Cardiac septum (tissue), 1 donor: Measurements from ENCODE around the gene TRPM3. TPM values are rescaled to one million over a fixed set of nuclear protein-coding genes. Genes with fewer than 3 reads are reported as not detected.

Experiments
- DNase-seq: peaks from one replicate; pipeline ENCODE4 v3.0.0-alpha.2; 2020; ENCODE audit warnings: low spot score
- intact Hi-C: fragments of 100-400 bp; cut with DNase I; formaldehyde crosslinking; loops from one replicate; pipeline ENCODE4 v1.14.0; 2022
- total RNA-seq: library from RNA; stranded (reverse); fragmentation: NEBNext Ultra II Directional; extraction: Animal tissue kit (Norgen Biotek cat#: 25700); gene quantifications from one replicate; pipeline ENCODE4 v1.2.1, GENCODE V29; 2021
- donor health status: DM: no; HTN: no; CAD: no.

The TRPM3 gene
- total RNA-seq, 1 donor from 2014 or later, result 0.51 TPM

DNA sequence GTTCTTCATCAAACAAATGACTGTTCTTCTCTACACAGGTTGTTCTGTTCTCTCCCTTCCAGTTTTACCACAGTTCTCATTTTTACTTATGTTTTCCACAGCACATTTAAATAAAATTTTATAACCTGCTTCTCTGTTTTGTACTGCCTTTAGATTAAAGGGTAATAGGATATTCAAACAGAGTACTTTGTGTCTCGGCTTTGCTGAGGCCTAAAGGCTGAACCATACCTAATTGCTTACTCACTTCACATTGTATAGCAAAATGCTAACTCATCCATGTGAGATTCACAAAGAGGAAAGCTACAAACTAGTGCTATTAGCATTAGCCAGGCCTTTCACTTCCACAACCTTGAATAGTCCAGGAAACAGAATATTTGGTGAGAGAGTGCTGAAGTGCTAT, 200.3 kb downstream of the TRPM3 start:
- intact Hi-C loops, result loop anchor here (10.0 kb wide), 2 partner anchors 74 to 276 kb away; no protein-coding TSS in a partner anchor
- no peak for DNase-seq

DNA sequence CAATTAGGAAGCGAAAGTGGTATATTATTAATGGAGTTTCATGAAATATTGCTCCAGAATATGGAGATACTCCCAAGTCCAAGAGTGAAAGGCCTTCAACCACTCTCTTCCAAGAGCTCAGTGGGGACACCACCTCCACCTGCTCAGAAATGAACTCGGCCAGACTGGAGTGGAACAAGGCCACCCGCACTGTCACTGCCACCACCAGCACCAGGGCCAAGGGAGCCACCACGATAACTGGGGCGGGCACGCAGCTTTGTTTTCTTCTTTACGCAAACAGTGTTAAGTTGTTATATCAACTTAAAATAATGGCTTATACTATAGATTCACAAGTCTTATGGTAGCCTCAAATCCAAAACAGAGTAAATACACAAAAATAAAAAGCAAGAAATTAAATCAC, 204.1 kb downstream of the TRPM3 start:
- no peak for DNase-seq
- intact Hi-C loops, result no loop called here

DNA sequence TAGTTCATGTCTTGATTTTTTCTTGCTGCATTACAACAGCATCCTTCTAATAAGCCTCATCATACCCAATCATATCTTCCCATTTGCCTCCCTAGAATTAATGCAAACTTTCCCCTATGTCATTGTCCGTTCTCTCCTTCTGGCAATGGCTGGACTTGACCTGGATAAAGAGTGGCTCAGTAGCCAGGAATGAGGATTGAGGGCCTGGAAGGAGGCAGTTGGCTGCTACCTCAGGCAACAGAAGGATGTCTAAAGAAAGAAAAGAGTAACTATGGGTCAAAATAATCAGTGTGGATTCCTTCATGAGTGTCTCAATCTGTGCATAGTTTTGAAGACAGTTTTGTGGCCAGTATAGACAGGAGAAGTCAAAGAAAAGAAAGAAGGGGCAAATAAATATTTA, 209.6 kb downstream of the TRPM3 start:
- DNase-seq, result no peak
- intact Hi-C loops, result no loop called here

DNA sequence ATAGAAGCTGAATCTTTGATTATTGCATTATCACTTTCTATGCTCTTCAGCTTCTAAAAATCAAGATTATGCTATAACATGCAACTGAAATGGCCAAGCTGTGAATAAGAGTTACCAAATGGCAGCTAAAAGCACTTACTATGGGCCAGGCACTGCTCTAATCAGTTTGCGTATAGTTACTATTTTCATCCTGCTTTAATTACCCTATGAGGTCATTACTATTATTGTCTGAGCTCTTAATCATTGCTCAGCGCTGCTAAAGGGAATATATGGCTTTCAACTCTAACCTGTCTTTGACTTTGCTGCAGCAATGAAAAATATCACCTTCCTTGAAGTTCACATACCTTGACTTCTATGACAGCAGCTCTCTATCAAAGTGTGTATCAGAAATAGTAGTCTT, 210.8 kb downstream of the TRPM3 start:
- DNase-seq, result no peak
- intact Hi-C loops, result no loop called here

DNA sequence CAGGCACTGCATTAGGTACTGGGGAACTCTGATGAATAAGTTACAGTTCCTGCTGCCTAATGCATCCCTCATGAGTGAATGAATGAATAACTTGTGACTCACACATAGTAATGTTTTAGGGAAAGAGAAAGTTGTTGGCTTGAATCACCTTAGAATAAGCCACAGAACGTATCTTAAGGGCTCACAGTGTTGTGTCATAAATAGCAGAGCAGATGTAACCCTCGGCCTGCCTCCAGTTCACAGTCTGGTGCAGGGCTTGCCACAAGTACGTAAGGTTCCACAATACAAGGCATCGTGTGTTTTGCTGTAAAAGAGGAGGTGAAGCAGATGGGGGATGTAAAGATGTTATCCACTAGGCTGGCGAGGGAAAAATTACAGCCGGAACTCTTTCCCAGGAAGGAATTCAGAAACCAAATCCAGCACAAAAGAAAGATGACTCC, 218.7 kb downstream of the TRPM3 start:
- no peak for DNase-seq
- intact Hi-C loops, result no loop called here

DNA sequence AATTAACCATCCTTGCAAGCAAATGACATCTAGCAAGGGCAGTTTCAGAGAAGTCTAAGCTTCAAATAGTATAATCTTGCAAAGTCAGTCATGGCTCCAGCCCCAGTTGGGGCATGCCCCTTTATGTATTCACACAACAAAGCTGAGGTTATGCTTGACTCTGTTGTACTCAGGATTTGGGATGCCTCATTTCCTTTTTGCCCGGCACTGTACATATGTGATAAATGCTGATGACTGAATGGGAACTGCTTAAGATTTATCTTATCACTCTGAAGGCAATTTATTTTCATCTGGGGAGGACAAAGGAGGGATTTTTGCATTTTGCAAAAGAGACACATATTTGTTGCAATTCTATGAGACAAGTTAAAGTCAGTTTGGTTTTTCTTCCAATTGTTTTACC, 219.2 kb downstream of the TRPM3 start:
- intact Hi-C loops, result no loop called here
- no peak for DNase-seq

DNA sequence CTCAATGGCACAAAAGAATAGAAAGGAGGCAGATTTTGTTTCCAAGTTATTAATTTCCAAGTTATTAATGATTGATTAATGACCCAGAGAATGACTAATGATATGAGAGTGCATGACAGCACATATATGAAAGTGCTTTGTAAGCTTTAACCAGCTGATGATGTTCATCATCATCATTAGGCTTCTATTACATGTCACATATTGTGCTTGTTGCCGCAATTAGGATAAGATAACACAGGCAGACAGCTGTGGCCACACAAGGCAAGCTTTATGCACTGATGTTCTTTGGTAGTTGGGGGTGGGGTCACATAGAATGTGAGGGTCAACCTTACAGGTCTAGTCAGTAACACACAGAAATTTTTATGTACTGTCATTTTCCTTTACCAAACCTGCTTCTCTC, 219.7 kb downstream of the TRPM3 start:
- intact Hi-C loops, result no loop called here
- no peak for DNase-seq

DNA sequence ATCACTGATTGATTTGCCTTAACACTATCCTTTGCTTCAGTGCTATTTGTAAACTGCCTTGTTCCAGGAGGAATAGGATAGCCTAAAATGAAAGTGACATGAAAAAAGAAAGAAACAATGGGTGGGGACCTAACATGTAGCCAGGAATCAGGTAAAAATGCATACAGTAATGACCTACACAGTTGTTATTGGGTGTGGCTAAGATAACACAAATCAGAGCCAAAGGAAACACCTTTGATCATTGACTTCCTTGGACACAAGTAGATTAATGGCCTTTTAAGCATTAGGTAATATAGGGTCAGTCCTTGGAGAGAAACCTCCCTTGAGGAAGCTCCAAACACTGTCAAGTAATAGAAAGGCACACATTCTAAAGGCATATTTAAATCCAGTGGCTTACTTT, 220.4 kb downstream of the TRPM3 start:
- no peak for DNase-seq
- intact Hi-C loops, result no loop called here

DNA sequence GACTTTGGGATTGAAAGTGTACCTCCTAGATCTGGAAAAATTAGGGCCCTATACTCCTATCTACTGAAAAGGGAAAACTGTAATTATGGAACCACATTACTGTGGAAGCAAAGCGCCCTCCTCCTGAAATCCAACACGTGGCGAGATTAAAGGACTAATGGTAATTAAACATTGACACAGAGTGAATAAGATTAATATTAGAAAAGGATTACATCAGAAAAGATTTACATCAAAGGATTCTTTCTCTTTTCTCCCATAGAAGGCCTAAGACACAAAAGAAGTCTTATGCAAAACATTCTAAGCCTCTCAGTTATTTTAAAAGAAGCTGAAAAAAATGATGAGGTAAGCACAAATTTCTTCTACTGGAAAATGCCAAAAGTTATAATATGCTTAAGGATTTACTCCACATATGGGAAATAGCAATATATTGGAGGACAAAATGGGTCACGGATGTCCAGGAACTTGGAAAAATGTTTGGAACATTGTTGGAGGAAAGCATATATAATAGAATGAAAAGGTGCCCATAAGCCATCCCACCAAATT, 227.8 kb downstream of the TRPM3 start:
- DNase-seq, result no peak
- intact Hi-C loops, result no loop called here

DNA sequence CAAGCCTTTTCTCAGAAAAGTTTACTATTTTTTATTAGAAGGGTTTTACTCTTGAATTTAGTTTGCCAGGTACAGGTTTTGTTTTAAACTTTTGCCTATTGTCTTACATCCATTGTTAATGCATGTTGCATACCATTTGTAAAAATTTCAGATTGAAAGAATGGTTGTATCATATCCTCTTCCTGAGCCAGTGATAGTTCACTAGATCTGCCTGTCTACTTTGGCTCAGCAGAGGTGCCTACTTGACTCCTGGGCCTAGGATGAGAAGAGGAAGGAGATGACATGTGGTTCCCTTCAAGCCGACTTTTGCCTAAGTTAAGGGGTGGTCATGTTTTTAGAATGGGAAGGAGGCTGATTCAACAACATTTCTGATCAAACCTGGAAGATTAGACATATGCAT, 232.9 kb downstream of the TRPM3 start:
- intact Hi-C loops, result no loop called here
- no peak for DNase-seq

DNA sequence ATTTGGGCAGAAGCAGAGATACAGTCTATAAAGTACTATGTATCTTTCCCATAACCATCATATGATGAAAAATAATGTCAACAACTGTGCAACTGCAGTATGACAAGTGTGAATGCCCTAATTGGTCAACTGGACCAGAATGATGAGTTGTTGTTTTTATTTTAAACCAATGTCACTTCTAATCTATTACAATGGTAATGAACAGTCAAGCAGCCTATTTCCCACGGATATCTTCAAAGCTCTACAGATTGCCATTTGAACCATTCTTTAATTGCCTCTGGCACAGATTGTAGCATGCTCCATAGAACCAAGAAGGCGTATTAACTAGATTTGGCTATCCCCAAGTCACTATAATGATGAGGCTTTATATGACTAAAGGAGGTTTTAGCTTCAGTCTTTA, 233.6 kb downstream of the TRPM3 start:
- no peak for DNase-seq
- intact Hi-C loops, result no loop called here

DNA sequence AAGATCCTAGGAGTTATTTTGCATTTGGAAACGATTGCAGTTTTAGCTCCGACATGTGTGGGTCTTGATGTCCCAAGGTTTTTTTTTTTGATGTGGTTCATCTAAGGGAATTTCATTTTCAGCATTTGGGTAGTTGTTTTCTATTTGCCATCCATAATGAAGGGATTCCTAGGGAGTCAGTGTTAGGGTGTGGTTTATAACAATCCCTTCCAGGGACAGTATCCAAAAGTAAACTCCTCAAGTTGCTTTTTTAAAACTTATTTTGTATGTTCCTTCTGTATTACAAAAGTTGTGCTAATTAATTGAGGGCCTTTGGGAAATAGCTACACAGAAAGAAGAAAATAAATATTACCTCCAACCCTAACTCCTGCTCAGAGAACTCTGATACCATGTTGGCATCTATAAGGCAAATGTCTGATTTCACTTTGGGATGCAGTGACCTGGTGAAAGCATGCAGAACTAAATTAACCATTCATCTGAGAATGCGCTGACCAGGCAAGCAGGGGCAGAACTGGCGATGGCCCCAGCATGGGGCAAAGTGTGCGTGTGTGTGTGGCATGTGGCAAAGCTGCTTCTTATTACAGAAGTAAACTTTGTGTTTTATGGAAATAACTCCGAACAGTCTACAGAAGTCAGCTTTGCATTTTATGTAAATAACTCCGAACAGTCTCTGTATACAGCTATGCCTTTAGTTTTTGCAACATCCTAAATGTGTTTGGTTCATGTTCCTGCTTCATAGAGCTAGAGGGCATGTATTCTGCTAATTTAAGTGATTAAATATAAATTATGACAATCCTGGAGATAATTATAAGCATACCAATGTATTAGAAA, 237.2 kb downstream of the TRPM3 start:
- intact Hi-C loops, result no loop called here
- DNase-seq, result no peak

DNA sequence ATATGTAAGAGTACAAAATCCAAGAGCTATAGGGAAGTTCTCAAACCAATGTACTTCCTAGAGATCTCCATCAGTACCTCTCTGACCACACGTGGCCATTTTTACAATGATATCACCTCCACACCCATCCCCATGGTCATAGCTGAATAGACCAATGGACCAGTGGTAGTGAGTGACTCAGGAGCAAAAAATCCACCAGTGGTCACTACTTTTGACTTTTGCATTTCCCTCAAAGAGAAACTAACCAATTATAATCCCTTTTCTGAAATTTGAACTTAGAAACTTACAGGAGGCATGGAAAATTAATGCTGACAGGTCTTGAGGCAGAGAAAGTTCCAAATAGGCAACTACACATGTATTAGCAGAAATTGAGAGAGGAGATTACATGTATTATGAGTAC, 238.4 kb downstream of the TRPM3 start:
- DNase-seq, result no peak
- intact Hi-C loops, result no loop called here

DNA sequence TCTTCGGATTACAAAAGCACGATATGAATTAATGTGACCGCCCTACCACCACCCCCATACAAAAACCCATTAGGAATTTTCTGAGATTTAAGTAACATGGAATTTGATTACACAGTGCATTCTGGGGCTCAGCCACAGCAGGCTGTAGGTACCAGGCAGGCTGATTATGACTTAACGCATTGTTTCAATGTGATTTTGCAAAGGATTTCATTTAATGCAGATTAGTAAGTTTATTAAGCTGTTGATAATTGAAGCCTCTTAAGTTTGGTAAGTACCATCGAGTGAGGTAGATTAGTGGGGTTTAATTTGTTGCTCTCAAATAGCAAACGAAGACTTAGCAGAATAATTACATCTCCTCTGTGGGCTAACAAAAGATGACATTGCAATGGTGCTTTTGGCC, 240.1 kb downstream of the TRPM3 start:
- intact Hi-C loops, result no loop called here
- DNase-seq, result no peak

DNA sequence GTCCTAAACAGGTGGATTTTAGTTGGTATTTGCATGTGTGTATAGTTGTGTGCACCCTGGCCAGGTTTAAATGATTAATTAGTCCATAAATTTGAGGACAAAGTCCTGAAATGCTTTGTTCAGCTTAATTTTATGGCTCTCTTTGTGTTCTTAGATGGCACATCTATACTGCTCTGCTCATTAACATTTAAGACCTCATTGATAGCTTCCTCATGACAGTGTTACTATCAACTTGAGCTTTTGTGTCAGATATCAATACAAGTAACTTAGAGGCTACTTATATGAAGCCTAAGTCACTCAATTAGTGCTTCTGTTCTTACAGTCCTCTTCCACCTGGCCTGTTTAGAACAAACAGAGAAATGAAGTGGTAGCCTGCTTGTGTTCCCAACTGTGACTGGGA, 240.9 kb downstream of the TRPM3 start:
- no peak for DNase-seq
- intact Hi-C loops, result no loop called here

DNA sequence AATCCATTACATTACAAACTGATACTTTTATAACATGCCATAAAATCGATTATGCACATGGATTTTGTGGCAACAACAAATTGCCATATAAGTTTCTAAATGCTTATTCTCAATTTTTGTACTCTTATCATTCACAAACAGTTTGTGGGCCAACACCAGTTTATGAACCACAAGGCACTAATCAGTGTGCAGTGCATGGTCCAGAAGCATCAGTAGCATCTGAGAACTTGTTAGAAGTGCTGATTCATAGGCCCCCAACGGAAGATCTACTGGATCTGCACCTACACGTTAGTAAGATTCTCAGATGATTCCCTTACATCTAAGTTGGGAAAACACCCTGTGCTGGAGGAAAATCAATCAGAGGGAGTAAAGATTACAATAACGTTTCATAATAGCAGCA, 242.8 kb downstream of the TRPM3 start:
- intact Hi-C loops, result no loop called here
- no peak for DNase-seq

DNA sequence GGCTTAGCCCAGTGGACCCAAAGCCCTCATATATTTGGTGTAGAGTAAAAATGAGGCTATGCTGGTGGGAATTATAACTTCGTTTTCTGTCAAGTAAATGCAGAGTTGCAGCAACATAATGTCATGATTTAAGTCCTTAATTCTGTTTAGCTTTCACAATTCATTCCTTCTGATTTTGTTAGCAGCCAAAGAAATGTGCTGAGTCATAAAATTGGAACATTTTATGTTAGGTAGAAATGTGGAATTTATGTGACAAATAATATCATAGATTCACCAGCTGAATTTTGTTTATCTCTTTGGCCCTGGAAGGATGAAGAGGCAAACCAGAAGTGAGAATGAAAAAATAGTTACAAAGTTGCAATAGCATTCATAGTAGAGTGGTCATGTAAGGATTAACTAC, 247.0 kb downstream of the TRPM3 start:
- DNase-seq, result no peak
- intact Hi-C loops, result no loop called here

DNA sequence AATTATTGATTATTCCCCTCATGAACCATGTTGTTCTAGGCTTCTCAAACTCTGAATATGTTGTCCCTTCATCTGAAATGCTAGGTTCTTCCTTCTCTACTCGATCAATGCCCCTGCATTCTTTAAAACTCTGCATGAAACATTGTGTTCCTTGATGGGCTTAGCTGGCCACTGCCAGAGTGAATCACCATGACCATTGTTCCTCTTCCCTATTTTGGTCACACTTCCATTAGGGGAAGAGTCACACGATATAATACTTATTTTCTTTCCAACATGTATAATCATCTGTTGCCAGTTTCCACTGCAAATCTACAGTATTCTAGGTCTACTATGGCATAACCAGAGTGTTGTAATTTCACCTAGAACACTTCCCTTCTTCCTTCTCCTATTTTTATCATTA, 247.9 kb downstream of the TRPM3 start:
- DNase-seq, result no peak
- intact Hi-C loops, result no loop called here

DNA sequence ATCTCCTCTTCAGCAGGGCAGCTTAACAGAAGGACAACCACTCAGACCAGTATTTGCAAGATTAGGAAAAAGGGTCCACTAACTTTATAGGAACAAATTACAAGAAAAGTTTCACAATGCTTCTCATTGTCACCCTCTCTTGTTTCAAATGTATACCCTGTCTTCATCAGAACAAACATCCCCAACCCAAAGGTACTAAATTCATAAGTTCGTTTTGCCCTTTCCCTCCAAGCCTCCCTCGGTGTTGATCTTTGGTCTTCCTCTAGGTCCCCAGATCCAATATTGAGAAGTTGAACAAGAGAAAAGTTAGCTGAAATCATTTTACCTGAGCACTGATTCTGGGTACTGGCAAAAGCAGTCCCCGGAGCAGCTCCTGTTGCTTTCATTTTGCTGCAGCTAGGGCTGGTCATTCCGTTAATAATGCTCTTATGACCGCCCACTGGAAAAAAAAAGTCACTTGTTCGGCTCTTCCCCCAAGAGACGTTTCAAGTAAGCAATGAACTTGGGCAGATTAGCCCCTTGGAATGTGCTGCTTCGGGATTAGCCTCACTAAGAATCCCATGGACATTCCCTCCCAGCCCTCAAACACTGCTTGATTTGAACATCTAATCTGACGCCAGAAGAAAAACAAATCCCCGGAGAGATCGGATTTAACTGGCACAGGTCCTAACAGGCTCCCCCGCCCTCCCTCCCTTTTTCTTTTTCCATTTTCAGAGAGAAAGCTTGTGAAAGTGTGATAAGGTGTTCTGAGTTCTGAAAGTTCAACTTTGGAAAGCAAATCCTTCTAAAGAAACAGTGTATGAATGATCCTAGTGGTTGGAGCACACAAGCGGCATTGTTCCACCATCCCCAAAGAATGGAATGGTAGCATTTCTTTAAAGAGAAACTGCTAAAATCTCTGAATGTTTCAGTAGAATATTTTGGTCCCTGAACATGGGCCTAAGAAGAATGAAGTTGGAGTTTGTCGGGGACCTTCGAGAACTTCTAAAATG, 252.5 kb downstream of the TRPM3 start:
- DNase-seq, result no peak
- intact Hi-C loops, result no loop called here

DNA sequence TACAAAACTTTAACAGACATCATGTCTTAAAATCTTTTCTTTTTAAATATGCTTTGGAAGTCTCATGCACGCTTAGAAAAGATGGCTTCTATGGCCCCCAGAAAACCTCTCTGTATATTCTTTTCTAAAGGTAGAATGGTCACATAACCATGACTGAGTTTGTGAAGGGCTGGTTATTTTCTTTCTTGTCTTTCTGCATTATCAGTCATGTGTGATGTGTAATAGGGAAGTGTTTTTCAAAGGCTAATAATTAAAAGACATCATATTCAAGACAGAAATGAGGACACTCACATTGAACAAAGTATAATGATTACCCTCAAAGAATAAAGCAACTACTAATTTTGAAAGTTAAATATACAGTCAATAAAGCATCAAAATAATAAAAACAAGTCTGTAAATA, 253.4 kb downstream of the TRPM3 start:
- intact Hi-C loops, result no loop called here
- no peak for DNase-seq
